ENCODE measurements around the gene TNFRSF11A. TPM values are rescaled to one million over a fixed set of nuclear protein-coding genes. Genes with fewer than 3 reads are reported as not detected.

TNFRSF11A gene
- total RNA-seq, 2 donors from 2014 or later, result 13.7 to 35.6 TPM

DNA sequence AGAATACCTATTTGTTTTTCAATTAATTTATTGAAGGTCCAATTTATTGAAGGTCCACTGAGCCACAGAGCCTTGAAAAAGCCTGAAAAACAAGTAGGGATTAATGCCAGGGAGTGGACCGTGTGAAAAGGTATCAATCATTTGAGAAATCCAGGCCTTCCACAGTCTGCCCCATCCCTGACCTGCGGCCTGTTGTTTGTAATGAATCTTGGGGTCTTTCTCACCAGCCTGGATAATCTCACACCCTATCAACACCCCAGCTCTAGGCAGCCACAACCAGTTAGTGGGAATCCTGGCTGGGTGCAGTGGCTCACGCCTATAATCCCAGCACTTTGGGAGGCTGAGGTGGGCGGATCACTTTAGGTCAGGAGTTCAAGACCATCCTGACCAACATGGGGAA lies 47.8 kb downstream of the TNFRSF11A start:
- H3K4me1 Mint-ChIP-seq, result peaks cover 4% of the 10 kb centered on the region
- Histone ChIP-seq H3K9ac (ENCODE audit: extremely low read depth, low read length, poor library complexity, severe bottlenecking) (no peak overlapping the region), H3K9me3 (ENCODE audit: control insufficient read depth, low read length) (no peaks in the 10 kb centered on the region), H3K4me3 (ENCODE audit: low read length) (no peak overlapping the region), H3K36me3 (ENCODE audit: control insufficient read depth, insufficient read depth, low read length) (peaks cover 19% of the 10 kb centered on the region), H3K27ac (ENCODE audit: low read depth, low read length) (no peak overlapping the region), H3K27me3 (ENCODE audit: control insufficient read depth, insufficient read depth, low read length, poor library complexity, severe bottlenecking) (no peaks in the 10 kb centered on the region), H3K4me1 (ENCODE audit: control insufficient read depth, insufficient read depth, low read length) (peaks cover 2% of the 10 kb centered on the region)
- H3K36me3 Mint-ChIP-seq (ENCODE audit: low read depth), result peaks cover 12% of the 10 kb centered on the region
- WGBS, 2 experiments (ENCODE audit: insufficient coverage in 1 of 2, insufficient read length in 1 of 2), result 90% methylated on average over 4 of the region's 4 CpGs; no CpG with 5 or more reads in 1 of the 2 experiments
- H3K27me3 Mint-ChIP-seq (ENCODE audit: insufficient read depth), result no peaks in the 10 kb centered on the region
- TF ChIP-seq, protein P1, sequence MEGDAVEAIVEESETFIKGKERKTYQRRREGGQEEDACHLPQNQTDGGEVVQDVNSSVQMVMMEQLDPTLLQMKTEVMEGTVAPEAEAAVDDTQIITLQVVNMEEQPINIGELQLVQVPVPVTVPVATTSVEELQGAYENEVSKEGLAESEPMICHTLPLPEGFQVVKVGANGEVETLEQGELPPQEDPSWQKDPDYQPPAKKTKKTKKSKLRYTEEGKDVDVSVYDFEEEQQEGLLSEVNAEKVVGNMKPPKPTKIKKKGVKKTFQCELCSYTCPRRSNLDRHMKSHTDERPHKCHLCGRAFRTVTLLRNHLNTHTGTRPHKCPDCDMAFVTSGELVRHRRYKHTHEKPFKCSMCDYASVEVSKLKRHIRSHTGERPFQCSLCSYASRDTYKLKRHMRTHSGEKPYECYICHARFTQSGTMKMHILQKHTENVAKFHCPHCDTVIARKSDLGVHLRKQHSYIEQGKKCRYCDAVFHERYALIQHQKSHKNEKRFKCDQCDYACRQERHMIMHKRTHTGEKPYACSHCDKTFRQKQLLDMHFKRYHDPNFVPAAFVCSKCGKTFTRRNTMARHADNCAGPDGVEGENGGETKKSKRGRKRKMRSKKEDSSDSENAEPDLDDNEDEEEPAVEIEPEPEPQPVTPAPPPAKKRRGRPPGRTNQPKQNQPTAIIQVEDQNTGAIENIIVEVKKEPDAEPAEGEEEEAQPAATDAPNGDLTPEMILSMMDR (conservative IDR thresholded peaks at IDR 0.05), result no peak
- no peak for DNase-seq
- H3K9me3 Mint-ChIP-seq, result no peaks in the 10 kb centered on the region
- no peak overlapping the region for H3K4me3 Mint-ChIP-seq
- no peak overlapping the region for H3K27ac Mint-ChIP-seq

DNA sequence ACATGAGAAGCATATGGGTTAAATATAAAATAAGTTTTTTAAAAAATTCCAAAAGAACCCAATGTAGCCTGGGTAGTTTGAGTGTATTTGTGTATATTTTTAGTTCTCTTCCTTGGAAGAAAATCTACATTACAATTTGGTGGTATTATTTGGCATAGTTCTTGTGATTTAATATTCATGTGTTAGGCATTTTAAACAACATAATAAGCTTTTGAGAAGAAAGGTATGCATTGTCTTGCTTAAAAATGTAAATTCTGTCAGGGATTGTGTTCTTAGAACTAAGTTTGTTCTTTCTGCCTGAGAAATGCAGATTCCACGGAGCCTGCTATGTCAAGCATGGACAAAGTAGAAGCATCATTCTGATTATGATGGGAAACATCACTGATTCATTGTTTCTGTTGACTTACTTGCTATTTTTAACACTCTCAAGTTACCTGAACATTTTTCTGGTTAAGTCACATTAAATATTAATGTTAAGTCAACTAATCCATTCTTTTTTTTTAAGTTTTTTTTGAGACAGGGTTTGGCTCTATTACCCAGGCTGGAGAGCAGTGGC lies 49.4 kb downstream of the TNFRSF11A start:
- DNase-seq, result no peak
- Histone ChIP-seq H3K27me3 (ENCODE audit: control insufficient read depth, insufficient read depth, low read length, poor library complexity, severe bottlenecking) (no peaks in the 10 kb centered on the region), H3K9me3 (ENCODE audit: control insufficient read depth, low read length) (no peaks in the 10 kb centered on the region), H3K4me3 (ENCODE audit: low read length) (no peak overlapping the region), H3K9ac (ENCODE audit: extremely low read depth, low read length, poor library complexity, severe bottlenecking) (no peak overlapping the region), H3K36me3 (ENCODE audit: control insufficient read depth, insufficient read depth, low read length) (peaks cover 16% of the 10 kb centered on the region), H3K27ac (ENCODE audit: low read depth, low read length) (no peak overlapping the region), H3K4me1 (ENCODE audit: control insufficient read depth, insufficient read depth, low read length) (peaks cover 1% of the 10 kb centered on the region)
- peaks cover 4% of the 10 kb centered on the region for H3K4me1 Mint-ChIP-seq
- 60 to 80% methylated on average over 1 of the region's 1 CpG for WGBS, 2 experiments (ENCODE audit: insufficient coverage in 1 of 2, insufficient read length in 1 of 2)
- H3K27me3 Mint-ChIP-seq (ENCODE audit: insufficient read depth), result no peaks in the 10 kb centered on the region
- no peak overlapping the region for H3K4me3 Mint-ChIP-seq
- H3K9me3 Mint-ChIP-seq, result no peaks in the 10 kb centered on the region
- TF ChIP-seq, protein P1 (conservative IDR thresholded peaks at IDR 0.05), result no peak
- no peak overlapping the region for H3K27ac Mint-ChIP-seq
- peaks cover 7% of the 10 kb centered on the region for H3K36me3 Mint-ChIP-seq (ENCODE audit: low read depth)

DNA sequence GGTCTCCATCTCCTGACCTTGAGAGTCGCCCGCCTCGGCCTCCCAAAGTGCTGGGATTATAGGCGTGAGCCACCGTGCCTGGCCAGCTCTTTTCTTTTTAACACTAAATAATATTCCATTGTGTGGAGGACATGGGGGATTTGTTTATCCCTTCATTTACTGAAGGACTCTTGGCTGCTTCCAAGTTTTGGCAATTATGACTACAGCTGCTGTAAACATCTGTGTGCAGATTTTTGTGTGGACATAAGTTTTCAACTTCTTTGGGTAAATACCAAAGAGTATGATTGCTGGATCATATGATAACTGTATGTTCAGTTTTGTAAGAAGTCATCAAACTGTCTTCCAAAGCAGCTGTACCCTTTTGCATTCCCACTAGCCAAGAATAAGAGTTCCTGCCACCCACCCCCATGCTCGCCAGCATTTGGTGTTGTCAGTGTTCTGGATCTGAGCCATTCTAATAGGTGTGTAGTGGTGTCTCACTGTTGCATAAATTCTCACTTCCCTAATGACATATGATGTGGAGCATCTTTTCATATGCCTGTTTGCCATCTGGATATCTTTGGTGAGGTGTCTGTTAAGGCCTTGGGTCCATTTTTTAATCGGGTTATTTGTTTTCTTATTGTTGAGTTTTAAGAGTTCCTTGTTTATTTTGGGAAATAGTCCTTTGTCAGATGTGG lies 52.2 kb downstream of the TNFRSF11A start:
- peaks cover 18% of the 10 kb centered on the region for H3K36me3 ChIP-seq (ENCODE audit: control insufficient read depth, insufficient read depth, low read length)
- TF ChIP-seq, protein P1 (conservative IDR thresholded peaks at IDR 0.05), result no peak
- peaks cover 2% of the 10 kb centered on the region for H3K4me1 Mint-ChIP-seq
- H3K9me3 Mint-ChIP-seq, result no peaks in the 10 kb centered on the region
- no peaks in the 10 kb centered on the region for H3K27me3 ChIP-seq (ENCODE audit: control insufficient read depth, insufficient read depth, low read length, poor library complexity, severe bottlenecking)
- no peak overlapping the region for H3K27ac Mint-ChIP-seq
- peaks cover 10% of the 10 kb centered on the region for H3K36me3 Mint-ChIP-seq (ENCODE audit: low read depth)
- DNase-seq, result no peak
- H3K4me3 Mint-ChIP-seq, result no peak overlapping the region
- H3K4me1 ChIP-seq (ENCODE audit: control insufficient read depth, insufficient read depth, low read length), result no peaks in the 10 kb centered on the region
- H3K27me3 Mint-ChIP-seq (ENCODE audit: insufficient read depth), result no peaks in the 10 kb centered on the region
- H3K9me3 ChIP-seq (ENCODE audit: control insufficient read depth, low read length), result no peaks in the 10 kb centered on the region
- no peak overlapping the region for H3K9ac ChIP-seq (ENCODE audit: extremely low read depth, low read length, poor library complexity, severe bottlenecking)
- H3K27ac ChIP-seq (ENCODE audit: low read depth, low read length), result no peak overlapping the region
- WGBS, 2 experiments (ENCODE audit: insufficient coverage in 1 of 2, insufficient read length in 1 of 2), result 96% methylated on average over 6 of the region's 7 CpGs; no CpG with 5 or more reads in 1 of the 2 experiments
- H3K4me3 ChIP-seq (ENCODE audit: low read length), result no peak overlapping the region

All from endodermal cell (in vitro differentiated cells).